Ovary (tissue), 9 donors: ENCODE results near the gene GPR68. TPM values are rescaled to one million over a fixed set of nuclear protein-coding genes. Genes with fewer than 3 reads are reported as not detected.

Experiments used
- DNase-seq, 5 donors: peaks; one replicate each; pipeline ENCODE4 v3.0.0-alpha.2; 2019 to 2020
- H3K27ac ChIP-seq, 2 donors: fragments of 200-600 bp; one replicate each; pipeline versions ENCODE4 v1.5.1 to v1.8.0; 2019 to 2022
- H3K27me3 ChIP-seq: fragments of 200-600 bp; one replicate; pipeline ENCODE4 v1.8.0; 2022
- H3K36me3 ChIP-seq: fragments of 200-600 bp; sonication (generic); one replicate; pipeline ENCODE4 v1.5.1; 2019
- H3K4me1 ChIP-seq: one replicate; pipeline ENCODE4 v1.8.1; 2013; ENCODE audit warnings: mild to moderate bottlenecking, moderate library complexity; ENCODE audit not compliant: insufficient read depth
- H3K4me3 ChIP-seq: fragments of 200-600 bp; sonication (generic); one replicate; pipeline ENCODE4 v1.5.1; 2017
- H3K9me3 ChIP-seq, 2 donors: fragments of 200-600 bp in 1 of 2; sonication (generic) in 1 of 2; one replicate each; pipeline versions ENCODE4 v1.5.1 to v1.8.1; 2013 to 2019; ENCODE audit warnings: mild to moderate bottlenecking in 1 of 2, moderate library complexity in 1 of 2
- CTCF ChIP-seq, 3 donors: fragments of 450-650 bp in 2 of 3; fragments of 200-600 bp in 1 of 3; IDR thresholded peaks; one replicate each; pipeline versions ENCODE4 v1.5.1 to v1.8.0; 2016 to 2022; ENCODE audit warnings: antibody characterized with exemption in 3 of 3, mild to moderate bottlenecking in 1 of 3
- EP300 ChIP-seq: sonication (generic); formaldehyde crosslinking; IDR thresholded peaks from one replicate; pipeline ENCODE4 v1.6.1; 2017; ENCODE audit warnings: antibody characterized with exemption
- POLR2A ChIP-seq: fragments of 450-650 bp; IDR thresholded peaks from one replicate; pipeline ENCODE4 v1.6.1; 2017; ENCODE audit warnings: antibody characterized with exemption, mild to moderate bottlenecking, moderate library complexity
- WGBS, 3 donors: extraction: QIAGEN DNeasy Blood & Tissue Kit in 1 of 3; methylation state at CpG; one replicate each; pipeline versions ENCODE4 v1.1.5 to v1.1.7; 2013 to 2017; 5-methylcytosine and 5-hydroxymethylcytosine counted together
- intact Hi-C, 4 donors: fragments of 100-400 bp; cut with DNase I; formaldehyde crosslinking; loops; one replicate each; pipeline versions ENCODE4 v1.11.0 to v1.15.1; 2022 to 2023
- polyA plus RNA-seq, 2 donors: library from polyadenylated mRNA; stranded (reverse); fragments of 200-250 nt in 1 of 2; fragments of 350-450 nt in 1 of 2; fragmentation: Illumina TruSeq in 1 of 2; extraction: RNeasy Lipid Tissue Mini Kit (QIAGEN cat#74804) in 1 of 2; gene quantifications; one replicate each; pipeline ENCODE4 v1.2.3, GENCODE V29; 2013 to 2014
- total RNA-seq, 7 donors: library from RNA; depleted of rRNA in 2 of 7; stranded (reverse); fragments of >200 nt in 2 of 7; fragmentation: NEBNext Ultra II Directional in 3 of 7; extraction: Animal tissue kit (Norgen Biotek cat#: 25700) in 3 of 7; gene quantifications; one replicate each; pipeline versions ENCODE4 v1.1.0 to v1.2.4, GENCODE V29; 2016 to 2023
- donor health status: DM: no; HTN: no; CAD: no; lungs with moderate emphysema.
- donor health status: DM: no; HTN: no; CAD: no.
- donor health status: Bipolar disorder and iron deficiency.
- donor health status: DM: yes; HTN: yes; CAD: no.
- donor health status: DM: no; HTN: no; CAD: no.
- donor health status: DM: yes; HTN: yes; CAD: no.

Gene GPR68
- total and polyA plus RNA-seq, 9 donors = 0.17 to 0.57 (median 0.36) TPM; not detected in 1

GRCh38 chr14:91284791-91285548 is 40.5 kb upstream of the GPR68 start:
- H3K27ac ChIP-seq = no peak overlapping the region
- H3K4me3 ChIP-seq = no peak overlapping the region
- H3K4me1 ChIP-seq = no peaks in the 10 kb centered on the region
- no peaks in the 10 kb centered on the region for H3K9me3 ChIP-seq
- intact Hi-C loops = loop anchor here (2.0 to 10.0 kb wide), 7 partner anchors 20 to 980 kb away; no protein-coding TSS in a partner anchor
- no peaks in the 10 kb centered on the region for H3K36me3 ChIP-seq
- DNase-seq = no peak
- no peak for TF ChIP-seq POLR2A
- no peak for TF ChIP-seq EP300
- no peak for TF ChIP-seq CTCF (IDR thresholded peaks at IDR 0.05)
- no peaks in the 10 kb centered on the region for H3K27me3 ChIP-seq
- 76 to 86% (median 82%) methylated on average over 14 of the region's 14 CpGs for WGBS, 3 donors

- no peak for TF ChIP-seq CTCF (IDR thresholded peaks at IDR 0.05)
- no peak for TF ChIP-seq POLR2A
- no peak for TF ChIP-seq EP300
- DNase-seq = peak in 1 of 5 donors; percentile 47
- WGBS, 3 donors = 63 to 68% (median 66%) methylated on average over 13 of the region's 13 CpGs
- H3K36me3 ChIP-seq = no peaks in the 10 kb centered on the region
- H3K9me3 ChIP-seq = no peaks in the 10 kb centered on the region
- H3K4me3 ChIP-seq = no peak overlapping the region
- no peak overlapping the region for H3K27ac ChIP-seq
- H3K27me3 ChIP-seq = no peaks in the 10 kb centered on the region
- intact Hi-C loops = loop anchor here (2.0 to 10.0 kb wide), 5 partner anchors 19 to 979 kb away; no protein-coding TSS in a partner anchor
- no peaks in the 10 kb centered on the region for H3K4me1 ChIP-seq
These were observed 39.8 kb upstream of the GPR68 start for GRCh38 chr14:91284146-91284790.

GRCh38 chr14:91283666-91284065 is 39.2 kb upstream of the GPR68 start:
- no peak for DNase-seq
- intact Hi-C loops = loop anchor here (2.0 to 10.0 kb wide), 5 partner anchors 19 to 979 kb away; no protein-coding TSS in a partner anchor
- no peaks in the 10 kb centered on the region for H3K9me3 ChIP-seq
- H3K4me1 ChIP-seq = no peaks in the 10 kb centered on the region
- TF ChIP-seq POLR2A (no peak), CTCF (IDR thresholded peaks at IDR 0.05) (no peak)
- no peaks in the 10 kb centered on the region for H3K36me3 ChIP-seq
- H3K27me3 ChIP-seq = no peaks in the 10 kb centered on the region
- no peak overlapping the region for H3K27ac ChIP-seq
- WGBS, 3 donors = 61 to 79% (median 70%) methylated on average over 4 of the region's 4 CpGs
- H3K4me3 ChIP-seq = no peak overlapping the region

- intact Hi-C loops = loop anchor here (5.0 to 10.0 kb wide), 4 partner anchors 98 to 978 kb away; no protein-coding TSS in a partner anchor
- DNase-seq = no peak
- Histone ChIP-seq H3K27ac (no peak overlapping the region), H3K9me3 (no peaks in the 10 kb centered on the region), H3K36me3 (no peaks in the 10 kb centered on the region), H3K4me1 (no peaks in the 10 kb centered on the region), H3K27me3 (no peaks in the 10 kb centered on the region), H3K4me3 (no peak overlapping the region)
- WGBS, 3 donors = 93 to 97% (median 97%) methylated on average over 14 of the region's 14 CpGs
- TF ChIP-seq POLR2A (no peak), EP300 (no peak), CTCF (IDR thresholded peaks at IDR 0.05) (no peak)
These were observed 38.6 kb upstream of the GPR68 start for GRCh38 chr14:91282954-91283645.
